ENCODE data around the gene LLCFC1.

- no peak for TF ChIP-seq CTCF (IDR thresholded peaks at IDR 0.05 in 8 of 11, conservative IDR thresholded peaks at IDR 0.05 in 3 of 11)
- TF ChIP-seq POLR2A (IDR thresholded peaks at IDR 0.05) = no peak
These were observed 12.1 kb upstream of the LLCFC1 start for GRCh38 chr7:142927085-142927745.
